NOMO-1 treated with dmso at 0.1 percent for 144 hours (cell line): ENCODE measurements around the gene CTF1.
"Not testable (repeated sequence)": the region's sequence is repeated elsewhere in the genome, so short reads cannot be mapped to it uniquely, and the experiment has no call there.

Experiments used
- DNase-seq: peaks from one replicate; lab custom pipeline; 2025; ENCODE audit not compliant: unreplicated experiment; lab: John Stamatoyannopoulos, UW

CTF1 gene

DNA sequence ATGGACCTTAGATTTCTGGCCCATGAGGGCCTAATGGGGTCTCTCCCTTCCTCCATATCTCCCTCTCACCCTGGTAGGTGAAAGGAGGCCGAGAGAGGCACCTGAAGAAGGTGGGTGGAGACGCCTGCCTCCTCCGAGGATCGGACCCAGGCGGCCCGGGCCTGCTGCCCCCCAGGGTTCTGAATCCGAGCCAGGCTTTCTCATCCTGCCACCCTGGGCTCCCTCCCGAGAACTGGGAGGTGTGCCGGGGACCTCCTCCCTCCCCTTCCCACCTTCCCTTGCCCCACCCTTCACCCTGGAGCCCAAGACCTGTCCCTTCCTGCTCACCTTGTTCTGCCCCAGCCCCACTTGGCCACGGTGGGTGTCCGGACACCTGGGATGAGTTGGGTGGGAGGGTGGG, 32.0 kb downstream of the CTF1 start:
- no peak for DNase-seq

DNA sequence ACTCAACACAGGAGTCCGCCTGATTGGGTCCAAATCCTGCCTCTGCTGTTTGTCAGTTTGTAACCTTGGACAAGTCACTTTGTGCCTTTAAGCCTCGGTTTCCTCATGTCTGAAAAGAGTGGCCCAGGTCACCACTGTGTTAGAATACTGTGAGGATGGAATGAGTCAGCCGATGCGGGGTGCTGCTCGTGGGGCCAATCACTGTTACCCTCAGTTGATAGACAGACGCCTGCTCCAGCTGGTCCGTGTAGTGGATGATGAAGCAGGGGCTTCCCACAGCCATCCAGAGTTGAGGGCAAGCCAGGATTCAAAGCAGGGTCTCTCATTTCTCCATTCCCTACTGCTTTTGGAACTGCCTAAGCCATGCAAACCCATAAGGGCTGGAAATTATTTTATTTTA, 32.8 kb downstream of the CTF1 start:
- no peak for DNase-seq

DNA sequence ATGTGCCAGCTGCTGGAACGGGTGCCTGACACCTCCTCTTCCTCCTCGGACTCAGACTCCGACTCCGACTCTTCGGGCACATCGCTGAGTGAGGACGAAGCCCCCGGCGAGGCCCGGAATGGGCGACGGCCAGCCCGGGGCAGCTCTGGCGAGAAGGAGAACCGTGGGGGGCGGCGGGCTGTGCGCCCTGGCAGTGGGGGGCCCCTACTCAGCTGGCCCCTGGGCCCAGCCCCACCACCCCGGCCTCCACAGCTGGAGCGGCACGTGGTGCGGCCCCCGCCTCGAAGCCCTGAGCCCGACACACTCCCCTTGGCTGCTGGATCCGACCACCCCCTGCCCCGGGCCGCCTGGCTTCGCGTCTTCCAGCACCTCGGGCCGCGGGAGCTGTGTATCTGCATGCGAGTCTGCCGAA, 33.8 kb downstream of the CTF1 start:
- DNase-seq: no peak

- no peak for DNase-seq
Measured at GRCh38 chr16:30931068-30931650, 34.7 kb downstream of the CTF1 start.

- peak; percentile 34 for DNase-seq
Measured at GRCh38 chr16:30934827-30935557, 38.6 kb downstream of the CTF1 start.

- no peak for DNase-seq
Measured at GRCh38 chr16:30937692-30938091, 41.3 kb downstream of the CTF1 start.

DNA sequence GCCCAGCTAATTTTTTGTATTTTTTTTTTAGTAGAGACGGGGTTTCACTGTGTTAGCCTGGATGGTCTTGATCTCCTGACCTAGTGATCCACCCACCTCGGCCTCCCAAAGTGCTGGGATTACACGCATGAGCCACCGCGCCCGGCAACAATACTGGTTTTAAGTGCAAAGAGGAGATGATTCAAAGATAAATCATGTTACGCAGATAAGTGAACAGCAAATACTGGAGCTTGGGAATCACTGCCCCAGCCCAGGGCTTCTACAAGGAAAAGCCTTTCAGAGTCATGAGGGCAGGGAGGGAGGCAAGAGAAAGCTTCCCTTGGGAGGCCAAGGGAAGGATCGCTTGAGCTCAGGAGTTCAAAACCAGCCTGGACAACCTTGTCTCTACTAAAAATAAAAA, 43.2 kb downstream of the CTF1 start:
- DNase-seq: not testable (repeated sequence)

- DNase-seq: peak; percentile 43
Measured at GRCh38 chr16:30941600-30942425, 45.4 kb downstream of the CTF1 start.

DNA sequence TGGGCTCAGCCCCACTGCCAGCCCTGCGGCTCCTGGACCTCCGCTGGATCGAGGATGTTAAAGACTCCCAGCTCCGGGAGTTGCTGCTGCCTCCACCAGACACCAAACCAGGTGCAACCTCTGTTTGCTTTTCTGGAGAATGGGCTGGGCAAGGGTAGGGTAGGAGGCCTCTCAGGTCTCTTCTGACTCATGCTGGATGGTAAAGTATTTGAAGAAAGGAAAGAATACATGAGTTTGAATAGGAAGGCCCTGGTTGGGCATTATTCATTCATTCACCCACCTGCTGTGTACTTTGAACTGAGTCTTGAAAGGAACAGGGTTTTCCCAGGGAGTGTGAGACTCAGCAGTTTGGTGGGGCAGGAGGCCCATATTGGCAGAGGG, 46.0 kb downstream of the CTF1 start:
- DNase-seq: no peak

GRCh38 chr16:30944352-30944751, 47.9 kb downstream of the CTF1 start:
- no peak for DNase-seq

- no peak for DNase-seq
Measured at GRCh38 chr16:30946671-30947540, 50.5 kb downstream of the CTF1 start.

DNA sequence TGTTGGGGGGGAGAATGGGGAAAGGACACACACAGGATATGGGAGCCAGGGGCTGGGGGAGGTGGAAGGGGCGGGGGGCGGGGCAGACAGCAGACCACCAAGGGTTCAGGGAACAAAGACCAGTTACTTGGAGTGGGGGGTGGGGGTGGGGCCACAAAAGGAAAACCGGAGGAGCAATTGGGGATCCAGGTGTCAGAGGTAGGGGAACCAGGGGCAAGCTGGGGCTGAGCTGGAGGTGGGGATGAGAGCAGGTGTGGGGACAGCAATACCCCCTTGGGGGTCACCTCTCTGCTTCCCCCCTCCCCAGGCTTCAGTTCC, 51.1 kb downstream of the CTF1 start:
- DNase-seq: no peak

DNA sequence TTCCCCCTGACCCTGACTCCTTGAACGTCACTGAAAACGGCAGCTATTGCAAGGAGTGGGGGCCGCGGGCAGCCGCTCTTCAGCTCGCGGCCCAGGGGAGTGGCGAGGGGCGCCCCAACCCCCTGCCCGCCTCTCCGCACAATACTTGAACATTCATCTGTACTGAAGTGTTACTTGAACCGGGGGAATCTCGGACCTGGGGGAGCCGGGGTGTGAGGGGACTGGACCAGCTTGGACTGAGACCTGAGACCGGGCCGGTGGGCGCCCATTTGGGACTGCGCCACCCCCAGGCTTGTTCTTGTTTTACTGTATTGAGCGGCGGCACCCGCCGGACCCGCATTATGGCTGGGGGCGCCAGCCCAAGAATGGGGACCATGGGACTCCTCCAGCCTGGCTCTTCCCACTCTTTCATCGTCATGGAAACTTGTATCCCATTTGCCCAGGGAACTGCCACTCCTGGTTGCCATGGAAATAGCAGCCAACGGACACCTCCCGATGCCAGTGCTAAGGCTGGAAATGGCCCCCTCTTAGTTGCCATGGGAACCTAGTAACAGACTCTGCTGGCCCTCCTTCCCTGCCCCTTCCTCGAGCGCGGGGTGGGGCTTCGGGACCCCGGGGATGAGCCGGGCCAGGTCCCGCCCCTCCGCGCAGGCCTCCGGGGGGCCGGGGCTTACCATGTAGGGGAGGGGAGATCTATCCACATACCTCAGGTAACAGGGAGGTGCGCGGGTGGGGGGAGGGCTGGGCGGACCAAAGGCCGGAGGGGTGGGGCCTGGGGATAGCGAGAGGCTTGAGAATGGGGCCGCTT, 51.6 kb downstream of the CTF1 start:
- DNase-seq: no peak

DNA sequence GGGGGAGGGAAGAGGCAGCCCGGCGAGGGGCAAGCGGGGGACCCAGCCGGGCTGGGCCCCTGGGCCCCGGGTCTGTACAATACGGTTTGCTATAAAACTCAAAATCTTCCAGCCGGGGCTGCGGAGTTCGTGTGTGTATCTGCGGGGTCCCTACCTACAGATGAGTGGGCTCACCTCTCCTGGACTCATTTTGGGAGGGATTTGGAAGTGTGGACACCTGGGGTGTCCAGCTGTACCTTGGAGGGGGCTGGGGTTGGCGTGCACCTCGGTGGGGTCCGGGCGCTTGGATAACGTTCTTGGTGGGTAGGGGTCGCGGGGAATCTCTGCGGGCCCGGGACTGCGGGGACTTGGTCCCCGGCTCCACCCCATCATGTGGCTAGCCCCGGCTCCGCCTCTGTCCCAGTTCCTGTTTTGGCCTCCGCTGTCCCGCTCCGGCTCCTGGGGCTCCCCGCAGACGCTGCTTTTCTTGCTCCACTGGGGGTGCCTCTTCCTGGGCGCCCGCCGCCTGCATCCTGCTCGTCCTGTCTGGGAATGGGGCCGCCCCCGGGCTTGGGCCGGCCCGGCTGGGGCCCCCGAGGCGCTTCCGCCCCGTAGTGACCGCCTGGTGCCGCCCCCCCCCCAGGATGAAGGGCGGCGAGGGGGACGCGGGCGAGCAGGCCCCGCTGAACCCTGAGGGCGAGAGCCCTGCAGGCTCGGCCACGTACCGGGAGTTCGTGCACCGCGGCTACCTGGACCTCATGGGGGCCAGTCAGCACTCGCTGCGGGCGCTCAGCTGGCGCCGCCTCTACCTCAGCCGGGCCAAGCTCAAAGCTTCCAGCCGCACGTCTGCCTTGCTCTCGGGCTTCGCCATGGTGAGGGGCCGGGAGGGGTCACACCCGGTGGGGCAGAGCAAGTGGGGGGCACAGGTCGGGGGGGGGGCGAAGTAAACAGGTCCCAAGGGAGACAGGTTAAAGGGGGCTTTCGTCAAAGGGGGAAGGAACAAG, 52.5 kb downstream of the CTF1 start, which contains the start of gene ORAI3:
TSS of gene ORAI3 (plus strand) at position 402 of the 983 bp plus-strand sequence. CDS start at position 624, 222 bp downstream.
- DNase-seq: peak; percentile 83

DNA sequence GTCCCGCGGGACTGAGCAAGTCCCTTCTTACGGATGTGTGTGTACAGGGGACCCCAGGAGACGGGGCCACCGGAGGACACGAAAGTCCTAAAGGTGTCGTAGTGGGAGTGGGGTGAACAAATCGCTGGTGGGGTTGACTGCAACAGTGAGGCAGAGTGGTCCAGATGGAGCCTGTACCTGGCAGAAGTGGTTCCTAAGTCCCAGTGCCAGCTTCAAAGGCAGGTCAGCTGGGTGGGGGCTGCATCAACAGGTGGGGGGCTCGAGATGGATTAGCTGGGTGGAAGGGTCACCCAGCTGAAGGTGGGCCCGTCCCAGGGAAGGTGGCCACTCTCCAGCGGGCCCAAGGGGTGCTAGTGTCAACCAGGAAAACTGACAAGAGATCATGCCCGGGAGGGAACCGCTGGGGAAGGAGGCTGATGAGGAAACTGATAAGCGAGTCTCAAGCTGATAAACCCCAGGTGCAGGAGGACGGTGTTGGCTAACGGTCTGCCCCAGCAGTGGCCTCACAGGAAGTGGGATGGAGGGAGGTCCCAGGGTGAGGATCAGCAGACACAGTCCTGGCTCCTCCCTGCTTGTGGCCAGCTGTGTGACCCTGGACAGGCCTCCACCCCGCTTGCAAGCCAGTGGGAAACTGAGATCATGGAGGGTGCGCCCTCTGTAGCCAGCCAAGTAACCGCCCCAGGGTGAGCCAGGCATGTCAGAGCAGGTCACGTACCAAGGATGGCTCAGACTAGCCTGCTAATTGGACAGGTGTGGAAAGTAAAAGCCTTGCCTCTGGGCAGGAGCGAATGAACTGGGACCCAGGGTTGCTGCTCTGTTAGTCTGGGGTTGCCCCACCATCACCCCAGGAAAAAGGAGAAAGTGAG, 53.5 kb downstream of the CTF1 start:
- DNase-seq: no peak

- no peak for DNase-seq
Measured at GRCh38 chr16:30950516-30951065, 54.2 kb downstream of the CTF1 start.

GRCh38 chr16:30951193-30951592, 54.8 kb downstream of the CTF1 start:
- no peak for DNase-seq

DNA sequence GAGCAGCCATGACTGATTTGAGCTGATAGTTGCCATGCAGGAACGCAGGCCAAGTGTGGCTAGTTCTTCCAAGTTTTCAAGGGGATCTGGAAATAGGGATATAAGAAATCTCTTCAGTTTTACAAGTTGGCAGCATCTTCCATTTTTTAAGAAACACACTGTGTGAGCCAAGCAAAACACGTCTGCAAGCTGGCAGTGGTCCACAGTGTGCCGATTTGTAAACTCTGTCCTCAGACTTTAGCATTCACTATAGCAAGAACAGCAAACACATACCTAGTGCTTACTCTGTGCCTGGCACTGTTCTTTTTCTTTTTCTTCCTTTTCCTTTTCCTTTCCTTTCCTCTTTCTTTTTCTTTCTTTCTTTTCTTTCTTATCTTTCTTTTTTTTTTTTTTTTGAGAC, 55.3 kb downstream of the CTF1 start:
- DNase-seq: no peak
